Astrocyte (in vitro differentiated cells and primary cell): ENCODE results near the gene ATXN10.

Source experiments
- EZH2 ChIP-seq: IDR thresholded peaks from 2 replicates; pipeline ENCODE4 v1.6.1; 2012; ENCODE audit warnings: mild to moderate bottlenecking, low read length, inconsistent platforms; ENCODE audit not compliant: insufficient read depth
- TF ChIP-seq, protein P1 (sequence below): IDR thresholded peaks from 2 replicates; pipeline ENCODE4 v1.5.1; 2011; ENCODE audit warnings: low read depth, mild to moderate bottlenecking, inconsistent platforms, low read length, moderate library complexity; ENCODE audit not compliant: insufficient read depth

DNA sequence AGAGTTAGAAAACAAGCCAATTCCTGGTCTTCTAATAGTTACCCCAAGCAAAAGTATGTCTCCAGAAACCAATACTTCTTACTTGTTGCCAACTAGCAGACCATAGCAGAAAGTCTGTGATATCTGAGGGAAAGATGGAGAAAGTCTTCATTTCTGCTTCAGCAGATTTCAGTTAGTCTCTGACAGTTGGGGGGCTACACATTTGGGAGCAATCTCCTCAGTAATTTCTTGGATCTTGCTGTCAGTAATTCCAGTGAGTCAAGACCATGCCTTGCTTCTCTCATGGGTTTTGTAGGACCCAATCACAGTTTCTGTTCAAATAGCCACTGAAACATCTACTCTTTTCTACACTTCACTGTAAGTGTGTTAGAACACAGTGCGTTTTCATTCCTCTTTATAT lies 118.8 kb downstream of the ATXN10 start:
- TF ChIP-seq, protein P1, sequence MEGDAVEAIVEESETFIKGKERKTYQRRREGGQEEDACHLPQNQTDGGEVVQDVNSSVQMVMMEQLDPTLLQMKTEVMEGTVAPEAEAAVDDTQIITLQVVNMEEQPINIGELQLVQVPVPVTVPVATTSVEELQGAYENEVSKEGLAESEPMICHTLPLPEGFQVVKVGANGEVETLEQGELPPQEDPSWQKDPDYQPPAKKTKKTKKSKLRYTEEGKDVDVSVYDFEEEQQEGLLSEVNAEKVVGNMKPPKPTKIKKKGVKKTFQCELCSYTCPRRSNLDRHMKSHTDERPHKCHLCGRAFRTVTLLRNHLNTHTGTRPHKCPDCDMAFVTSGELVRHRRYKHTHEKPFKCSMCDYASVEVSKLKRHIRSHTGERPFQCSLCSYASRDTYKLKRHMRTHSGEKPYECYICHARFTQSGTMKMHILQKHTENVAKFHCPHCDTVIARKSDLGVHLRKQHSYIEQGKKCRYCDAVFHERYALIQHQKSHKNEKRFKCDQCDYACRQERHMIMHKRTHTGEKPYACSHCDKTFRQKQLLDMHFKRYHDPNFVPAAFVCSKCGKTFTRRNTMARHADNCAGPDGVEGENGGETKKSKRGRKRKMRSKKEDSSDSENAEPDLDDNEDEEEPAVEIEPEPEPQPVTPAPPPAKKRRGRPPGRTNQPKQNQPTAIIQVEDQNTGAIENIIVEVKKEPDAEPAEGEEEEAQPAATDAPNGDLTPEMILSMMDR = no peak
- TF ChIP-seq EZH2 = no peak
